Activated T-cell treated with anti-CD3 and anti-CD28 coated beads, Interleukin-2, amount 50 U/mL, for 4 hours (primary cell): Measurements from ENCODE around the gene MAGI1. TPM values are rescaled to one million over a fixed set of nuclear protein-coding genes. Genes with fewer than 3 reads are reported as not detected.
"Not testable (repeated sequence)": the region's sequence is repeated elsewhere in the genome, so short reads cannot be mapped to it uniquely, and the experiment has no call there.

ENCODE experiments used
- ATAC-seq, 2 donors: fragments of 200-7000 bp; cut with Tn5 transposase; one replicate each; pipeline ENCODE4 v1.10.0; 2021
- DNase-seq: peaks from one replicate; pipeline ENCODE4 v3.0.0-alpha.2; 2020
- H3K27me3 Mint-ChIP-seq: one replicate; pipeline ENCODE4 v1.8.0; 2021; ENCODE audit warnings: low read depth, mixed read lengths
- H3K36me3 Mint-ChIP-seq: one replicate; pipeline ENCODE4 v1.8.0; 2022; ENCODE audit warnings: mixed read lengths; ENCODE audit not compliant: insufficient read depth
- H3K4me1 Mint-ChIP-seq: one replicate; pipeline ENCODE4 v1.8.0; 2021; ENCODE audit warnings: low read depth, mixed read lengths
- H3K4me3 Mint-ChIP-seq: one replicate; pipeline ENCODE4 v1.8.0; 2021; ENCODE audit warnings: mild to moderate bottlenecking, moderate library complexity, mixed read lengths
- H3K9me3 Mint-ChIP-seq: one replicate; pipeline ENCODE4 v1.8.0; 2021; ENCODE audit warnings: mixed read lengths
- total RNA-seq, 3 donors: library from RNA; stranded (reverse); gene quantifications; one replicate each; pipeline ENCODE4 v1.2.1, GENCODE V29; 2021

MAGI1 gene
- total RNA-seq, 3 donors from 2014 or later, result 0.45 to 0.76 (median 0.46) TPM

DNA sequence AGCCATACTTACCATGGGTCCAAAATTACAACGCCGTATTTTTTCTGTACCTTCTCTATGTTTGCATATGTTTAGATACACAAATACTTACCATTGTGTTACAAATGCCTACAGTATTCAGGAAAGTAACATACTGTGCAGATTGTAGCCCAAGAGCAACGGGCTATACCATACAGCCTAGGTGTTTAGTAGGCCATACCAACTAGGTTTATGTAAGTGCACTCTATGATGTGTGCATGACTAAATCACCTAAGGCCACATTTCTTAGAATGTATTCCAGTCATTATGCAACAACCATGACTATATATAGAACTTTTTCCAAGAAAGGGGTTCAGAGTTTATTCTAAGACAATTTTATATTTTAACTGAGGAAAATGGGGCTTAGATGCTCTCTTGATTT, 411.7 kb downstream of the MAGI1 start:
- no peak overlapping the region for H3K4me3 Mint-ChIP-seq
- H3K27me3 Mint-ChIP-seq, result no peaks in the 10 kb centered on the region
- H3K9me3 Mint-ChIP-seq, result peaks cover 11% of the 10 kb centered on the region
- no peaks in the 10 kb centered on the region for H3K4me1 Mint-ChIP-seq
- no peak for ATAC-seq
- no peak for DNase-seq
- H3K36me3 Mint-ChIP-seq, result no peaks in the 10 kb centered on the region

DNA sequence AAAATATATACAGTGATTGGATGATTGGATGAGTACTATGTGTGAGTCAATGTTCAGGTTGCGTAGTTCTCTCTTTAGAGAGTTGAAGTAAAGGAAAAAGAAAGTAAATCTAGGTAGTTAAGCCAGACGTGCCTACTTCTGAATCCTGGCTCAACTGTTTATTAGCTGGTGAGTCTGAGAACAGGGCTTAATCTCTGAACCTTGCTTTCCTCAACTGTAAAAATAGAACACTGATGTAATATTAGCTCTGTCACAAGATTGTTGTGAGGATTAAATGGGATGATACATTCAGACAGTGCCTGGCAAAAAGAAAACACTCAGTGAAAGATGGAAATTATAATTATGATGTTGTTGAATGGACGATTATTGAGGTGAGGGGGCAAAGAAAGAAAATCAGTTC, 413.4 kb downstream of the MAGI1 start:
- DNase-seq (no peak), ATAC-seq (no peak)
- Mint-ChIP-seq H3K27me3 (no peaks in the 10 kb centered on the region), H3K4me3 (no peak overlapping the region), H3K4me1 (no peaks in the 10 kb centered on the region), H3K36me3 (no peaks in the 10 kb centered on the region), H3K9me3 (peaks cover 3% of the 10 kb centered on the region)

DNA sequence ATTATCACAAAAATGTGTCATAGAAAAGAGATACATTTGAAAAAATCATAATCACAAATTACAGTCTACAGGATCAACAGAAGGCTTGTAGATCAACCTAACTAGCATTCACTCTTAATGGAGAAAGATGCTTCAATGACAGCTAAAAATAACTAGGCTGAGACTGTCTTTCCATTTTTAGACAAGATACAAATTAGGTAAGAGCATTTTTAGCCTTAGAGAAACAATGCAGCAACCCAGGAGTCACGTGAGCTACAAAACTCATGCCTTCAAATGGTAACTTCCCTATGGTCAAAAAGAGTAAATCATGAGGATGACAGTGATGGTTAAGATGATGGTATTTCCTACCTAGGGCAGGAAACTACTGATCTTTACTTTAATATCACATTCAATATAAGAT, 415.4 kb downstream of the MAGI1 start:
- H3K27me3 Mint-ChIP-seq, result no peaks in the 10 kb centered on the region
- H3K4me1 Mint-ChIP-seq, result no peaks in the 10 kb centered on the region

DNA sequence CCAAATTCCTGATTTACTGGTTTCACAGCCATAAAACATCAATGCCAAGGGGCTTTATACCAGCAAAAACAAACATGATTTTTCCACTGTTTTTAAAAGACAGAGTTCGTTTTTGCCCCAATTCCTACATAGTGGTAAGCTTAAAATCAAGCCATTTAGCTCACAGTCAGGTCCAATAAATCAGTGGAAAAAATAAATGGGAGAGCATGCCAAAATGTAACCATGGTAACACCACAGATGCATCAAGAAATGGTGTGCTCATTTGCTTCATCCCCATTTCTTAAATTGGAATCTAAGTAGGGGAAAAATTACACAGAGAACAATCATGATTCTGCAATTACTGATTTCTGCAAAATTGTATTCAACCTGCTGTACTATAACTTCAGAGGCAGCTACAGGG, 418.8 kb downstream of the MAGI1 start:
- no peak overlapping the region for H3K4me3 Mint-ChIP-seq
- no peaks in the 10 kb centered on the region for H3K27me3 Mint-ChIP-seq
- ATAC-seq (no peak), DNase-seq (no peak)
- H3K36me3 Mint-ChIP-seq, result no peaks in the 10 kb centered on the region
- no peaks in the 10 kb centered on the region for H3K9me3 Mint-ChIP-seq
- no peaks in the 10 kb centered on the region for H3K4me1 Mint-ChIP-seq

More for the DNA sequence above, 415.4 kb downstream of the MAGI1 start:
- DNase-seq (no peak), ATAC-seq (no peak)
- no peaks in the 10 kb centered on the region for H3K9me3 Mint-ChIP-seq
- no peaks in the 10 kb centered on the region for H3K36me3 Mint-ChIP-seq
- H3K4me3 Mint-ChIP-seq, result no peak overlapping the region

DNA sequence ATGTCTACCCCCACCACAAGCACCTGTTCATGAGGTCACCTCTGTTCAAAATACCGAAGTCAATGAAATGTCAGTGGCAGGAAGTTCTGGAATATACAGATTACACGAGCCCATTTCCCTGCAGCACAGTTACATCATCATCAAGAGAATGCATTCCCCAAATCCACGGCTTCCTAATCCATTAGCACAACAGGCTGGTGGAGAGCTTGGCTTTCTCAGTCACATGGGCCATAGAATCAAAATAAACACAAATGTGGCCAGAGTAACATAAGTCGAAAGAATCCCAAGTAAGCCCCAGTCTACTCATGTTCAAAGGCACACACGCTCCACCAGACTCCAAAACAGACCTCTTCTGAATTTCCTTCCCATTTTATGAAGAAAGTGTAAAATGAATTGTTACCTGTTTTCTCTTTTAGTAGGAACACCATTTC, 419.3 kb downstream of the MAGI1 start:
- Mint-ChIP-seq H3K27me3 (no peaks in the 10 kb centered on the region), H3K9me3 (no peaks in the 10 kb centered on the region), H3K4me1 (no peaks in the 10 kb centered on the region), H3K4me3 (no peak overlapping the region), H3K36me3 (no peaks in the 10 kb centered on the region)
- DNase-seq, result no peak
- ATAC-seq, result no peak

DNA sequence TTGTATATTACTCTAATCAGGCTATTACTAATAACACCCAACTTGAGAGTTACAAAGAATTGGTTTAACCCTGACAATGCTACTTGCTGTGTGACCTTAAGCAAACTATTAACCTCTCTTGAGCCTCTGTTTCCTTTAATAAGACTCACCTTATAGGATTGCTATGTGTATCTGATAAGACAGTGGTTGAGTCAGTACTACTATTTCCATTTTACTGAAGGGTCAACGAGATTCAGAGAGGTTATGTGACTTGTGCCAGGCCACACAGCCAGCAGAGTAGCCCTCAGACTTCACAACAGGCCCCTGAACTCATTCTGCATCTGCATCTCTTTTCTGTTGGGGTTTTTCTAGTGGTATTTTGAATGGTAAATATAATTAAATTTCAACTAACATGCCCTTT, 420.1 kb downstream of the MAGI1 start:
- DNase-seq, result no peak
- no peaks in the 10 kb centered on the region for H3K27me3 Mint-ChIP-seq
- no peak for ATAC-seq
- H3K9me3 Mint-ChIP-seq, result no peaks in the 10 kb centered on the region
- H3K4me3 Mint-ChIP-seq, result no peak overlapping the region
- no peaks in the 10 kb centered on the region for H3K4me1 Mint-ChIP-seq
- H3K36me3 Mint-ChIP-seq, result no peaks in the 10 kb centered on the region

DNA sequence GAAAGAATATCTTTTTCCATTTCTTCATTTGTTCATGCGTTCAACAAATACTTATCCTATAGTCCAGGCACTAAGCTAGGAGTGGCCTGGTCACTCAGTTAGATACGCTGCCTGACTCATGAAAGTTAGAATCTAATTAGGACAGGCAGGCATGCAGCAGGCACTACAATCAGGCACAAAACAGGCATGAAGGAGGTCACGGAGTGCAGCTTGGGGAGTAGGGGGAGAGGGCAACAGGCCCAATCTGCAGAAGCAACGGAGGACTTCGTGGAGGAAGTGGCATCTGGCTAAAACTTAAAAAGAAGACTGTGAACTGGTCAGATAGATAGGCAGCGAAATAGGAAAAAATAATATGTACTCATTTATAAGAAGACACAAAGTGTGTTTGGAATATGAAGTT, 420.9 kb downstream of the MAGI1 start:
- no peaks in the 10 kb centered on the region for H3K9me3 Mint-ChIP-seq
- no peaks in the 10 kb centered on the region for H3K27me3 Mint-ChIP-seq
- DNase-seq (no peak), ATAC-seq (no peak)
- H3K4me1 Mint-ChIP-seq, result no peaks in the 10 kb centered on the region
- no peaks in the 10 kb centered on the region for H3K36me3 Mint-ChIP-seq
- H3K4me3 Mint-ChIP-seq, result no peak overlapping the region

DNA sequence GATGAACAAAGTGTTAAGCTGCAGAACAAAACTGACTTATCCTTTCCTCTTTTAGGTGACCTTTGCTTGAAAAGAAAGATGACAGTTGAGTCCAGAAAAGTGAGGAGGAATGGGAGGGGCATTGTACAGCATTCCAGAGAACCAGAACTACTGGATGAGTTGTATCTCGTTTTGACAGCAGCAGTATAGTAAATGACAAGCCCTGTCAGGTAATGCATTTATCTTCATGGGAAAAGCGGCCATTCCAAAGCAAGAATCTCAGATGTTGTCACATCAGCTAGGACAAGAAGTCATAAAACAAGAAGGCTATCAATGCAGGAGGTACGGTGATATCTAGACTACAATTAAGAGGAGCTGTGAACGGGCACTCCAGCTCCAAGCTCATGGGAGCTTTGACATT, 421.5 kb downstream of the MAGI1 start:
- H3K4me1 Mint-ChIP-seq, result no peaks in the 10 kb centered on the region
- no peaks in the 10 kb centered on the region for H3K9me3 Mint-ChIP-seq
- no peaks in the 10 kb centered on the region for H3K27me3 Mint-ChIP-seq
- no peak overlapping the region for H3K4me3 Mint-ChIP-seq
- no peaks in the 10 kb centered on the region for H3K36me3 Mint-ChIP-seq
- ATAC-seq, result no peak
- DNase-seq, result no peak

DNA sequence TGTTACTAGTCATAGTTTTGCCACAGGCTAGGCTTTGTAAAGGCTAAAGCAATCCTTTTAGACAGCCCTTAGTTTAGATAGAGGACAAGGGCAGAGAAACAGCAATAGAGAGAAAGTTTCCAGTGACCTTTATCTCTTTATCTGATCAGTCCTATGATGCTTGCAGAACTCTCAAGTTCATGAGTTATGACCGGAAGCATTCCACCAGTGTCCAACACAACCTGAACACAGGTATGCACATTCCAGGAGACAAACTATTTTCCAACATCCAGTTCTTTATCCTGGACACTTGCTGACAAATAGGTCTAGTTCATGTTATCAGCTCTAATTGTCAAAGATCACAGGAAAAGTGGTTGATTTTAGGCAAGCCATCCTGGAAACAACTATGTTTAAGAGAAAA, 422.2 kb downstream of the MAGI1 start:
- no peaks in the 10 kb centered on the region for H3K36me3 Mint-ChIP-seq
- H3K27me3 Mint-ChIP-seq, result no peaks in the 10 kb centered on the region
- no peak for DNase-seq
- ATAC-seq, result no peak
- no peak overlapping the region for H3K4me3 Mint-ChIP-seq
- H3K4me1 Mint-ChIP-seq, result no peaks in the 10 kb centered on the region
- H3K9me3 Mint-ChIP-seq, result no peaks in the 10 kb centered on the region

DNA sequence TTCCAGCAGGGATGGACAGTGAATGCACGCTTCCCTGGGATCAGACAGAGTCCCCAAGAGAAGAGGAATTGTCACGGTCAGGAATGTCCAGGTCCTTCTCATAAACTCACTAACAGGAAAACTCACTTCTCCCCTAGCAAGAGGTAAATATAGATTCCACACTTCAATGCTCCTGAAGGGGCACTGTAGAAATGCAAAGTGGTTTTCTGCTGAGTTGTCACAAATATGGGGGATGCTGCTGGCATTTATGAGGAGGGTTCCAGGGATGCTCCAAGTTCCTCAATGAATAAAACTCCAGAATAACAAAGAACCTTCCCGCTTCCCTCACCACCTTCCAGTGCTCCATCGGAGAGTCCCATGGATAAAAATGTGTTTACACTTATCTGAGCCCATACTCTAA, 423.4 kb downstream of the MAGI1 start:
- Mint-ChIP-seq H3K27me3 (no peaks in the 10 kb centered on the region), H3K36me3 (no peaks in the 10 kb centered on the region), H3K4me1 (no peaks in the 10 kb centered on the region)

DNA sequence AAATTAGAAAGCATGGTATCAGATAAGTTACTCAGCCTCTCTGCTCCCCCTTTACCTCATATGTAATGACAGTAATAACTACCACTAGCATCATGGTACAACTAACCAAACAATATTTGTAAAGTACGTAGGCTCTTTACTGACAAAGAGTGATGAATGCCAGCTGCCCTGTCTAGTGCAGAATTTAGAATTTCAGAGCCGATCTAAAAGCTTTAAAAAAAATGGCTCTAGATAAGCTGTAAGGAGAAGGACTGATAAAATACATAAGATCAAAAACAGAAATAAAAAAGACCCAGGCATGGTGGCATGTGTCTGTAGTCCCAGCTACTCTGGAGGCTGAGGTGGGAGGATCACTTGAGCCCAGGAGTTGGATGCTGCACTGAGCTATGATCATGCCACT, 424.1 kb downstream of the MAGI1 start:
- Mint-ChIP-seq H3K4me3 (no peak overlapping the region), H3K27me3 (no peaks in the 10 kb centered on the region), H3K4me1 (no peaks in the 10 kb centered on the region), H3K9me3 (no peaks in the 10 kb centered on the region), H3K36me3 (no peaks in the 10 kb centered on the region)
- DNase-seq (no peak), ATAC-seq (no peak)

More for the DNA sequence above, 423.4 kb downstream of the MAGI1 start:
- Mint-ChIP-seq H3K9me3 (no peaks in the 10 kb centered on the region), H3K4me3 (no peak overlapping the region)
- ATAC-seq (no peak), DNase-seq (no peak)

DNA sequence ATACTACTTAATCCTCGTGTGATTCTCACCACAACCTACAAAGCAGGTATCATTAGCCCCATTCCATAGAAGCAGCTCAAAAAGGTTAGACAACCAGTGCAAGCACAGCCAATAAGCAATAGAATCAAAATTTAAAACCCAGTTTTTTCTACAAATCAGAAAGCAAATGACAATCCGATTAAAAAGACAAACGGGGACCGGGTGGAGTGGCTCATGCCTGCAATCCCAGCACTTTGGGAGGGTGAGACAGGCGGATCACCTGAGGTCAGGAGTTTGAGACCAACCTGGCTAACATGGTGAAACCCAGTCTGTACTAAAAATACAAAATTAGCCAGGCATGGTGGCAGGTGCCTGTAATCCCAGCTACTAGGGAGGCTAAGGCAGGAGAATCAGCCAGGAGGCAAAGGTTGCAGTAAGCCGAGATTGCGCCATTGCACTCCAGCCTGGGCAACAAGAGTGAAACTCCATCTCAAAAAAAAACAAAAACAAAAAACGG, 430.7 kb downstream of the MAGI1 start:
- DNase-seq, H3K4me1 Mint-ChIP-seq, H3K4me3 Mint-ChIP-seq, H3K36me3 Mint-ChIP-seq, H3K9me3 Mint-ChIP-seq, ATAC-seq, H3K27me3 Mint-ChIP-seq: not testable (repeated sequence)

DNA sequence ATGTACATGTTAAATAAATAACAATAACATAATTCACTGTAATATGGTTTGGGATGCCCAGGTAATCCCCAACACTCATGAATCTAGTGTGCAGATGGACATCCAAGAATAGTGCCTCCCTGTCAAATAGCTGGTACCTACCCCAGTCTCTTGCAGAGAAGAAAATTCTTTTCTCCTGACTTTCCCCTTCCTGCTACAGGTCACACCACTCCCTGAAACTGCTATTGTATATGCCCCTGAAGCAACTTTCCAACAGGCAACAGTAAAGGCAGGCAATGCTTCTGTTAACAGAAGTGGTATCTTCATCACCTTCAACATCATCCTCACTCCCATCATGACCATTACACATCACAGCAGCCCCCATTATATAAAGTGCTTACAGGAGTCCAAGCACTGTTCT, 431.6 kb downstream of the MAGI1 start:
- DNase-seq, result no peak

DNA sequence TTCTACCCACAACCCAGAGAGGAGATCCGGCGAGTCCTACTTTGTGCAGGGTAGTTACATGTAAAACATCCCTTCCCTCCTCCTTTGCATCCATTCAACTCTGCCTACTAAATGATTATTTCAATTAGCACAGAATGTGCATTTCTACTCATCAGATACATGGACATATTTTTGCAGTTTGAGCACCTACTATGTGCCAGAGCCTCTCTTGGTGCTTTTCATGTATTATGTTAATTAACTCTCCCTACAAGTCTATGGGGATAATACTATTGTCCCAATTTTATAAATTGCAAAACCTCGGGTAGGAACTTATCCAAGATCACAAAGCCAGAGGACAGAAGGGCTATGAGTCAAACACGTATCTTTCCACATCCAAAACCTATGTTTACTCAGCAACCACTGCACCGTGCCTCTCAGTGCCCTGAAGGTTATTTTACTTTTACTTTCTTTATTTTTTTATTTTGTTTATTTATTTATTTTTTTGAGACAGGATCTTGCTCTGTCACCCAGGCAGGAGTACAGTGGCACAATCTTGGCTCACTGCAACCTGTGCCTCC, 432.8 kb downstream of the MAGI1 start:
- no peaks in the 10 kb centered on the region for H3K27me3 Mint-ChIP-seq

More for the DNA sequence above, 431.6 kb downstream of the MAGI1 start:
- H3K27me3 Mint-ChIP-seq, result no peaks in the 10 kb centered on the region
- no peaks in the 10 kb centered on the region for H3K4me1 Mint-ChIP-seq
- H3K36me3 Mint-ChIP-seq, result no peaks in the 10 kb centered on the region
- H3K9me3 Mint-ChIP-seq, result no peaks in the 10 kb centered on the region
- no peak overlapping the region for H3K4me3 Mint-ChIP-seq
- ATAC-seq, result no peak

DNA sequence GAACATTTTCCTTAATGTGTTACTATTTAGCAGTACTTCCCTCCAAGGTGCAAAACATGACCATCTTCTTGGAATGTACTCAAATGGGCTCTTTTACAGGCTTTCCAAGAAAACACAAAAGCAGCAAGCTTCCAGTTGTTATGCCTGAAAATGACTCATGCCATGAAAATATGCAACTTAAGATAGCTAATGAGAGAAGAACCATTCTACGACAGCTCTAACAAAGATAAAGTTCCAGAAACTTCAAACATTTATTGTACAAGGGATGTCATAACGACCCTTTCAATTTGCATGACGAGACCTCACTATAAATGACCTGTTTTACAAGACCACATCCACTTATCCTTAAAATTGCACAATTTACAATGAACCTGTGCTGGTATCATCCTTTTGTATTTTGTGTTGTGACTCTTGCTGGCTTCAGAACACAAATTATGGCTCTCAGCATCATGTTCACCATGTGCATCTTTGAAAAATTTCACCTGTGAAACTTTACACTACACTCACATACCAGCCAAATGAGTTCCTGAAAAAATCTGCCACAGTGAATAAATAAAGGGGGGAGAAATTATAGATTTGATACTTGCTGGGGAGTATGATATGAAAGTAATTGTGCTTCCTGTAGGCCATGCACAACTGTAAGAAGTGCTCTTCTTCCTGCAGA, 433.7 kb downstream of the MAGI1 start:
- ATAC-seq, result no peak
- no peaks in the 10 kb centered on the region for H3K36me3 Mint-ChIP-seq
- no peak for DNase-seq
- no peaks in the 10 kb centered on the region for H3K4me1 Mint-ChIP-seq
- no peak overlapping the region for H3K4me3 Mint-ChIP-seq
- H3K27me3 Mint-ChIP-seq, result no peaks in the 10 kb centered on the region
- H3K9me3 Mint-ChIP-seq, result no peaks in the 10 kb centered on the region

More for the DNA sequence above, 432.8 kb downstream of the MAGI1 start:
- DNase-seq, result no peak
- Mint-ChIP-seq H3K9me3 (no peaks in the 10 kb centered on the region), H3K4me1 (no peaks in the 10 kb centered on the region), H3K36me3 (no peaks in the 10 kb centered on the region), H3K4me3 (no peak overlapping the region)
- no peak for ATAC-seq
